ENCODE data around the gene MIEF1.

MIEF1 gene

GRCh38 chr22:39502109-39502788 lies at the start of gene MIEF1:
Gene MIEF1, plus strand, starts transcription at chr22:39502290. Its CDS starts 9,005 bp downstream, at chr22:39511295.
- peak; percentile 93 for DNase-seq

- DNase-seq, result no peak
Measured at GRCh38 chr22:39452740-39453040, 49.4 kb upstream of the MIEF1 start.

- no peak for DNase-seq
Measured at GRCh38 chr22:39453765-39454378, 48.2 kb upstream of the MIEF1 start.

- no peak for DNase-seq
Measured at GRCh38 chr22:39454385-39454871, 47.7 kb upstream of the MIEF1 start.

GRCh38 chr22:39456522-39457197 lies 45.4 kb upstream of the MIEF1 start, which contains the start of gene MGAT3:
Gene MGAT3, plus strand, starts transcription at chr22:39457012. Its CDS starts 30,336 bp downstream, at chr22:39487348.
- DNase-seq, result no peak

GRCh38 chr22:39457198-39457555 lies 44.9 kb upstream of the MIEF1 start:
- no peak for DNase-seq

GRCh38 chr22:39457556-39458443 lies 44.3 kb upstream of the MIEF1 start:
- no peak for DNase-seq

GRCh38 chr22:39458444-39459083 lies 43.5 kb upstream of the MIEF1 start:
- DNase-seq, result no peak

- no peak for DNase-seq
Measured at GRCh38 chr22:39459681-39460080, 42.4 kb upstream of the MIEF1 start.

- DNase-seq, result no peak
Measured at GRCh38 chr22:39462443-39463221, 39.5 kb upstream of the MIEF1 start.

- no peak for DNase-seq
Measured at GRCh38 chr22:39463277-39463676, 38.8 kb upstream of the MIEF1 start.

- no peak for DNase-seq
Measured at GRCh38 chr22:39463931-39464390, 38.1 kb upstream of the MIEF1 start.

GRCh38 chr22:39466228-39467006 lies 35.7 kb upstream of the MIEF1 start:
- DNase-seq, result no peak

GRCh38 chr22:39467390-39467895 lies 34.6 kb upstream of the MIEF1 start:
- DNase-seq, result no peak

- no peak for DNase-seq
Measured at GRCh38 chr22:39468487-39469325, 33.4 kb upstream of the MIEF1 start.

GRCh38 chr22:39469326-39469680 lies 32.8 kb upstream of the MIEF1 start:
- no peak for DNase-seq

GRCh38 chr22:39469681-39470450 lies 32.2 kb upstream of the MIEF1 start:
- DNase-seq, result no peak

GRCh38 chr22:39470451-39471291 lies 31.4 kb upstream of the MIEF1 start:
- no peak for DNase-seq
